Thyroid gland (tissue), 4 donors: ENCODE measurements around the gene ADAM33. TPM values are rescaled to one million over a fixed set of nuclear protein-coding genes. Genes with fewer than 3 reads are reported as not detected.
A peak's percentile ranks its signal among the peaks of the same experiment; 100 is the strongest.

Experiments
- DNase-seq, 2 donors: peaks; one replicate each; pipeline ENCODE4 v3.0.0-alpha.2; 2019
- H3K27ac ChIP-seq, 3 donors: fragments of 200-600 bp; sonication (generic); 1 replicate in 2 of 3; 2 replicates in 1 of 3; pipeline ENCODE4 v1.5.1; 2016 to 2019; ENCODE audit warnings: mild to moderate bottlenecking in 1 of 3, moderate library complexity in 1 of 3
- H3K27me3 ChIP-seq: fragments of 200-600 bp; sonication (generic); one replicate; pipeline ENCODE4 v1.5.1; 2019
- H3K36me3 ChIP-seq, 2 donors: fragments of 200-600 bp; sonication (generic); one replicate each; pipeline ENCODE4 v1.5.1; 2016 to 2019
- H3K4me1 ChIP-seq, 2 donors: fragments of 200-600 bp; sonication (generic); one replicate each; pipeline ENCODE4 v1.5.1; 2017 to 2019
- H3K4me3 ChIP-seq, 3 donors: fragments of 200-600 bp; sonication (generic); replicated peaks in 1 of 3; 1 replicate in 2 of 3; 2 replicates in 1 of 3; pipeline ENCODE4 v1.5.1; 2016; ENCODE audit warnings: mild to moderate bottlenecking in 1 of 3
- H3K9me3 ChIP-seq: fragments of 200-600 bp; sonication (generic); one replicate; pipeline ENCODE4 v1.5.1; 2017
- POLR2A ChIP-seq, 2 donors: fragments of 450-650 bp; IDR thresholded peaks; one replicate each; pipeline ENCODE4 v1.6.1; 2017; ENCODE audit warnings: antibody characterized with exemption in 2 of 2, mild to moderate bottlenecking in 2 of 2, moderate library complexity in 1 of 2
- WGBS, 2 donors: methylation state at CpG; one replicate each; pipeline ENCODE4 v1.1.5; 2017; 5-methylcytosine and 5-hydroxymethylcytosine counted together
- intact Hi-C: fragments of 100-400 bp; cut with DNase I; formaldehyde crosslinking; loops from one replicate; pipeline ENCODE4 v1.15.1; 2023
- total RNA-seq, 4 donors: library from RNA; depleted of rRNA; stranded (reverse); fragments of >200 nt; gene quantifications; one replicate each; pipeline ENCODE4 v1.2.3, GENCODE V29; 2016
- TF ChIP-seq, protein P1 (sequence below), 6 experiments: fragments of 200-600 bp in 3 of 6; fragments of 450-650 bp in 3 of 6; sonication (generic) in 3 of 6; IDR thresholded peaks; one replicate each; pipeline ENCODE4 v1.5.1; 2016 to 2019; ENCODE audit warnings: antibody characterized with exemption in 6 of 6, mild to moderate bottlenecking in 2 of 6, inconsistent platforms in 1 of 6, moderate library complexity in 1 of 6

Gene ADAM33
- total RNA-seq, 4 donors from 2014 or later, result 9.1 to 24.5 (median 12.6) TPM

DNA sequence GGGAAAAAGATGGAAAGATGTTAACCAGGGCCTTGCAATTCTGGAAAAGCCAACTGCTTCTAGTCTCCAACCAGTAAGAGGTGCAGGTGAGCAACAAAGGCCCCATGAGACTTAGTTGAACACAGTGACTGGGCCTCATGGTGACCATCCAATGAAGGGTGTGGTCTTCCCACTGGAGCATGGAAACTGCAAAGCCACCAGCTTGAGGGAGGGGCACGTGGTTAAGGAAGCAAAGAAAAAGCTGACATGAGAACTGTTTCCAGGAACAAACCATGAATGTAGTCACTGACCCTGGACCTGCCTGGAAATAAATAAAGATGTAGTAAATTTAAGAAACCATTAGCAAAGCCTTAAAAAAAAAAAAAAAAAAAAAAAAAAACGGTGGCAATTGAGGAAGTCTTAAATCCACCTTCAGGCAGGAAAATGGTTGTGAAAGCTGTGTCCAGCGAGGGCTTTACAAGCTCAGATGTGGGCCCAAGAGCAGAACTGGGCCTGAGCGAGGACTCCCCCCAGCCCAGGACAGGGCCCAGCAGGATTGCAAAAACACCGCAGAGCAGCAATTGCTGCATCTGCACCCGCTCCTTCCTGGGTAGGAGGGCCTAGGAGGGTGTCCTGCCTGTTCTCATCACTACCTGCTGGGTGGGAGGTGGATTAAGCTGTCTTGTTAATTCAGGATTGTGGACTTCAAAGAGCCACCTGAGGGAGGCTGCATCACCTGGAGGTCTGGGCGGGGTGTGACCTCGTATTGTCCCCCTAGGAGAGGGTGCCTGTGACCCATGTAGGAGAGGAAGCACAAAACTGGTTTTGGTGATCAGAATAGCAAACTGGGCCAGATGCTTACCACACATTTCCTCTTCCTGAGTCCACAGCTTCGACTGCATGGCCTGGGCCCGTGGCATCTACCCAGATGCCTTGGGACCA lies 28.9 kb downstream of the ADAM33 start:
- Histone ChIP-seq H3K9me3 (no peaks in the 10 kb centered on the region), H3K27me3 (no peaks in the 10 kb centered on the region), H3K36me3 (peaks cover 0 to 2% of the 10 kb centered on the region in 2 donors), H3K27ac (peak overlapping the region; percentile 55 to 69 (median 56)), H3K4me3 (no peak overlapping the region), H3K4me1 (peaks cover 13 to 39% of the 10 kb centered on the region in 2 donors)
- intact Hi-C loops, result no loop called here
- no peak for TF ChIP-seq POLR2A (IDR thresholded peaks at IDR 0.05)
- TF ChIP-seq, protein P1, sequence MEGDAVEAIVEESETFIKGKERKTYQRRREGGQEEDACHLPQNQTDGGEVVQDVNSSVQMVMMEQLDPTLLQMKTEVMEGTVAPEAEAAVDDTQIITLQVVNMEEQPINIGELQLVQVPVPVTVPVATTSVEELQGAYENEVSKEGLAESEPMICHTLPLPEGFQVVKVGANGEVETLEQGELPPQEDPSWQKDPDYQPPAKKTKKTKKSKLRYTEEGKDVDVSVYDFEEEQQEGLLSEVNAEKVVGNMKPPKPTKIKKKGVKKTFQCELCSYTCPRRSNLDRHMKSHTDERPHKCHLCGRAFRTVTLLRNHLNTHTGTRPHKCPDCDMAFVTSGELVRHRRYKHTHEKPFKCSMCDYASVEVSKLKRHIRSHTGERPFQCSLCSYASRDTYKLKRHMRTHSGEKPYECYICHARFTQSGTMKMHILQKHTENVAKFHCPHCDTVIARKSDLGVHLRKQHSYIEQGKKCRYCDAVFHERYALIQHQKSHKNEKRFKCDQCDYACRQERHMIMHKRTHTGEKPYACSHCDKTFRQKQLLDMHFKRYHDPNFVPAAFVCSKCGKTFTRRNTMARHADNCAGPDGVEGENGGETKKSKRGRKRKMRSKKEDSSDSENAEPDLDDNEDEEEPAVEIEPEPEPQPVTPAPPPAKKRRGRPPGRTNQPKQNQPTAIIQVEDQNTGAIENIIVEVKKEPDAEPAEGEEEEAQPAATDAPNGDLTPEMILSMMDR (IDR thresholded peaks at IDR 0.05), result no peak
- 79 to 85% methylated on average over 8 to 10 of the region's 10 CpGs for WGBS, 2 donors
- DNase-seq, result no peak

DNA sequence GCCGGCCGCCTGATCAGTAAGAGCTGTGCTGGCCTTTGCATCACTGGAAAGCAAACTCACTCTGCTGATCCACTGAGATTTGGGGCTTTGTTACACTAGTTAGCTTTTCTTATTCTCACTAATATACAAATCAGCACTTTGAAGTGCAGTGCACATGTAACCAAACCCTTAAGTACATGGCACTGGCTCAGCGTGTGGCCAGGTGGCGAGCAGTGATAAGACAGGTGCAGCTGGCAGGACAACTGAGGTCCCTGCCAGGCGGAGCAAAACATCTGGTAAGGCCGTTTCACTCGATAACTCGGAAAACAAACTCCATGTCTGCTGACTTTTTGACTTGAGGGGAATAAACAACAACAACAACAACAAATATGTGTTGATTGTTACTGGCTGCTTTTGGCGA lies 29.6 kb downstream of the ADAM33 start:
- H3K4me3 ChIP-seq, result no peak overlapping the region

DNA sequence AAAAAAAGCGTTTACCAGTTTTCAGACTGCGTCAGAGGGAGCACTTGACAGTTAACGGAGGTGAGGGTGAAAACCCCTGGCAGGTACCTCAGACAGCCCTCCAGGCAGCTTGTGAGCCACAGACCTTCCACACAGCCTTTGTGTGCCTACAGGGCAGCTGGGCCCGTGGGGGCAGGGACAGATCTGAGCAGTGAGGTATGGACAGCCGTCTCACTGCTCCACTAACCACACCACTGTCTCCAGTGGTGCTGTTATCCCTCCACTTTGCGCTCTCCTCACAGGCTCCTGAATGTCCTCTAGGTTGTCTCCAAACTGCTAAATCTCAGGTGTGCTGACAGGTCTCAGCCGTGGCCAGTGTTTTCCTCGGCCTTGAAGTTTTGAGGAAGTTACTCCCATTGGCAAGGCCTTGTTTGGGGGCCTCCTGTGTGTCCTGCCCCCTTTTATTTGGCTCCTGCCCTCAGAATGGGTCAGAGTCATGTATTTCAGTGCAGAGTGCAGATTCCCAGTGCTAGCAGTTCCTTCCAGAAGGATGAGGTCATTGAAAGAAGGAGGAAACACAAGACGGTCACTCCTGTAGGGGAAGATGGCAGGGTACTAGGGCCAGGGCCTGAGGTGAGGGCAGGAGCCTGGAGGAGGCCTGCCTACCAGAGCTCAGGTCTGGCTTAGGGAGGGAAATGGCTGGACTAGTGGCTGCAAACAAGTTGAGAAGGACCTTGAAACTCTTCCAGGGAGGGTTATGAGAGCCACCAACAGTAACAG lies 30.4 kb downstream of the ADAM33 start:
- Histone ChIP-seq H3K9me3 (no peaks in the 10 kb centered on the region), H3K36me3 (peaks cover 0 to 2% of the 10 kb centered on the region in 2 donors), H3K4me1 (peaks cover 20 to 39% of the 10 kb centered on the region in 2 donors), H3K4me3 (no peak overlapping the region), H3K27ac (peak overlapping the region in 2 of 3 donors; percentile 20 to 28), H3K27me3 (no peaks in the 10 kb centered on the region)
- 79 to 86% methylated on average over 9 of the region's 9 CpGs for WGBS, 2 donors
- intact Hi-C loops, result no loop called here
- TF ChIP-seq, protein P1 (IDR thresholded peaks at IDR 0.05), result no peak
- TF ChIP-seq POLR2A (IDR thresholded peaks at IDR 0.05), result no peak
- peak in 1 of 2 donors; percentile 27 for DNase-seq

More for the DNA sequence above, 29.6 kb downstream of the ADAM33 start:
- Histone ChIP-seq H3K9me3 (no peaks in the 10 kb centered on the region), H3K4me1 (peaks cover 20 to 39% of the 10 kb centered on the region in 2 donors), H3K27me3 (no peaks in the 10 kb centered on the region), H3K36me3 (peaks cover 0 to 2% of the 10 kb centered on the region in 2 donors), H3K27ac (peak overlapping the region in 1 of 3 donors; percentile 56)
- no peak for DNase-seq
- intact Hi-C loops, result no loop called here
- 94% methylated on average over 9 of the region's 9 CpGs for WGBS, 2 donors
- TF ChIP-seq, protein P1 (IDR thresholded peaks at IDR 0.05), result no peak

DNA sequence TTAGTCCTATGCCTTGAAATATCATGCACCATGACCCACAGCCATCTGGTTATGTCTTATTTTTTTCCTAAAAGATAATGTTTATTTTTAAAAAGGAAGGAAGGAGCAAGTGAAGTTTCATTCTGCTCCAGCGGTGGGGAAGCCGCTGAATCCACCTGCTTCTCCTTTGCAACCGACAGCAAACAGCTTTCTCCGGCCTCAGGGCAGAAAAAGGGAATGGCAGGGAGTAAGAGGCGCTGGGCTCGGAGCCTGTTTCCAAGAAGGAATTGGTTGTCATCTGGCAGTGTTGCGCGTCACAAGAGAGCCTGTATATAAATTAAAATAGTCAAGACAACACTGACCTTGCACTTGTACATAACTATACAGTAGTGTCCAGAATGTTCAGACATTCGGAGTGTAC lies 32.9 kb downstream of the ADAM33 start:
- intact Hi-C loops, result no loop called here
- DNase-seq, result no peak
- TF ChIP-seq POLR2A (IDR thresholded peaks at IDR 0.05), result no peak
- Histone ChIP-seq H3K27ac (no peak overlapping the region), H3K27me3 (no peaks in the 10 kb centered on the region), H3K4me3 (no peak overlapping the region), H3K9me3 (no peaks in the 10 kb centered on the region), H3K4me1 (peaks cover 14 to 25% of the 10 kb centered on the region in 2 donors), H3K36me3 (peaks cover 0 to 2% of the 10 kb centered on the region in 2 donors)
- WGBS, 2 donors, result 93 to 95% methylated on average over 9 of the region's 9 CpGs

DNA sequence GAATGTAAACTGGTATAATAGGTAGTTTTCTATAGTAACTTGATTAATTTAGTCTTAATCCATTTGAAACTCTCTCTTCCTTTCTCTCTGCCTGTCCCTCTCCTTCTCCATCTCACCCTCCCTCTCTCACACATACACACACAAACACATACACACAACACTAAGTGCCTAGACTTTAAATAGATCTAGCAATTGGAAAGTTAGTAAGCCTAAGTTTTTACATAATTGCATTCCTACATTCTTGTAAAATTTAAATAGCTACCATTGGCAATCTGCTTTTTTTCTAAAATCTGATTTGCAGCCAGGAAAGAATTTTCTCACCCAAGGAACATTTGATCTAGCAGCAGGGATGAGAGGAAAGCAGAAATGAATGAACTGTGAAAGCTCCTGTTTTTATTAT lies 34.3 kb downstream of the ADAM33 start:
- no peak overlapping the region for H3K4me3 ChIP-seq
- peaks cover 7 to 10% of the 10 kb centered on the region in 2 donors for H3K4me1 ChIP-seq
- no peaks in the 10 kb centered on the region for H3K27me3 ChIP-seq
- no peak for TF ChIP-seq POLR2A (IDR thresholded peaks at IDR 0.05)
- TF ChIP-seq, protein P1 (IDR thresholded peaks at IDR 0.05), result no peak
- no peak for DNase-seq
- H3K36me3 ChIP-seq, result peaks cover 0 to 2% of the 10 kb centered on the region in 2 donors
- H3K27ac ChIP-seq, result no peak overlapping the region
- no peaks in the 10 kb centered on the region for H3K9me3 ChIP-seq
- intact Hi-C loops, result no loop called here
